Type B pancreatic cell (in vitro differentiated cells): ENCODE measurements around the gene SLC25A41. TPM values are rescaled to one million over a fixed set of nuclear protein-coding genes. Genes with fewer than 3 reads are reported as not detected.
A peak's percentile ranks its signal among the peaks of the same experiment; 100 is the strongest.

Experiments
- DNase-seq: peaks from one replicate; pipeline ENCODE4 v3.0.0; 2021; ENCODE audit warnings: mixed read lengths; ENCODE audit not compliant: unreplicated experiment; ENCODE audit errors: extremely low spot score
- H3K27ac Mint-ChIP-seq: 2 replicates; pipeline ENCODE4 v1.8.0; 2021; ENCODE audit warnings: mild to moderate bottlenecking, mixed read lengths
- H3K27me3 Mint-ChIP-seq: 2 replicates; pipeline ENCODE4 v1.8.0; 2021; ENCODE audit warnings: mixed read lengths
- H3K36me3 Mint-ChIP-seq: 2 replicates; pipeline ENCODE4 v1.8.0; 2021; ENCODE audit warnings: mixed read lengths
- H3K4me1 Mint-ChIP-seq: one replicate; pipeline ENCODE4 v1.8.0; 2021; ENCODE audit warnings: mixed read lengths; ENCODE audit not compliant: unreplicated experiment
- H3K4me3 Mint-ChIP-seq: 2 replicates; pipeline ENCODE4 v1.8.0; 2021; ENCODE audit warnings: mild to moderate bottlenecking, mixed read lengths
- H3K9me3 Mint-ChIP-seq: 2 replicates; pipeline ENCODE4 v1.8.0; 2021; ENCODE audit warnings: mixed read lengths
- total RNA-seq: library from RNA; stranded (reverse); gene quantifications from 2 replicates; pipeline ENCODE4 v1.2.1, GENCODE V29; 2021; ENCODE audit warnings: low replicate concordance
- TF ChIP-seq, protein P1 (sequence below): fragments of 200-600 bp; sonication (generic); conservative IDR thresholded peaks from 2 replicates; pipeline ENCODE4 v1.5.0; 2021; ENCODE audit warnings: antibody characterized with exemption, mild to moderate bottlenecking

The SLC25A41 gene
- total RNA-seq, 1 donor from 2014 or later: 1.0 TPM

DNA sequence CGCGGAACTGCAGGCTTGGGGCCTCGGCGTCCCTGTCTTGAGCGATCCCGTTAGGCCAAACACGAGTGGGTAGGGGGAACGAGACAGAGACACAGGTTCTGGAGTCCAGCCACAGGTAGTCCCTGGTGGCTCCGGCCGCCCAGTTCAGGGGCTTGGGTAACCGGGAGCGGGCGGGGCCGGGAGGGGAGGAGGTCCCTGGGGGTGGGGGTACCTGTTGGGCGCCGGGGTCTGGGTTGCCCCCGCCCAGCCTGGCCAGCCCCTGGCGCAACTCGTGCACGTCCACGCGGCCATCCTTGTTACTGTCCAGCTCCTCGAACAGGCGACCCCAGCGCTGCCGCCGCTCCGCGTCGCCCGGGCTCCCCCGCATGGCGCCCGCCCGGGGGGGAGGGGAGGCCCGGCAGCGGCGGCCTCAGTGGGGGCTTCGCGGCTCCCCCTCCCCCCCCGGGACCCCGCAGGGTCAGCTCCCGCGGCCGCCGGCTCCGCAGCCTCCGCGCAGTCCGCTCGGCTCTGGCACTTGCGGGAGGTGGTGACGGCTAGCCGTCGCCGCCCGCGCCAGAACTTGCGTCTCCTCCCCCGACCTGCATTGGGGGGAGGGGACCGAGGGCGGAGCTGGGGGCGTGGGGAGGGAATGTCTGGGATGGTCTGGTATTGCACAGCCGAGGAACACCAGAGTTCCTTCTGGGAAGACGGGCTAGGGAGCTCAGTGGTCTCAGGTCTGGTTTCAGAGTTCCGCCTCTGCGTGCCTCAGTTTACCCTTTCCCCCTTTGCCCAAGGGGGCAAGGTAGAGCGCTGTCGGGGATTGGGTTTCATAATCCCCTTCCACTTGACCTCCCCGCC lies 25.9 kb upstream of the SLC25A41 start, which contains the start of gene SLC25A23:
TSS of gene SLC25A23 (minus strand) at position 531 of the 837 bp plus-strand sequence. CDS start at position 367, 164 bp downstream.
- Mint-ChIP-seq H3K27ac (peak within 1 kb of the TSS; percentile 97), H3K9me3 (no peaks in the 10 kb centered on the region), H3K36me3 (peaks cover 12% of the 10 kb centered on the region), H3K27me3 (peaks cover 19% of the 10 kb centered on the region), H3K4me3 (peak within 1 kb of the TSS; percentile 98), H3K4me1 (peaks cover 14% of the 10 kb centered on the region)
- TF ChIP-seq, protein P1, sequence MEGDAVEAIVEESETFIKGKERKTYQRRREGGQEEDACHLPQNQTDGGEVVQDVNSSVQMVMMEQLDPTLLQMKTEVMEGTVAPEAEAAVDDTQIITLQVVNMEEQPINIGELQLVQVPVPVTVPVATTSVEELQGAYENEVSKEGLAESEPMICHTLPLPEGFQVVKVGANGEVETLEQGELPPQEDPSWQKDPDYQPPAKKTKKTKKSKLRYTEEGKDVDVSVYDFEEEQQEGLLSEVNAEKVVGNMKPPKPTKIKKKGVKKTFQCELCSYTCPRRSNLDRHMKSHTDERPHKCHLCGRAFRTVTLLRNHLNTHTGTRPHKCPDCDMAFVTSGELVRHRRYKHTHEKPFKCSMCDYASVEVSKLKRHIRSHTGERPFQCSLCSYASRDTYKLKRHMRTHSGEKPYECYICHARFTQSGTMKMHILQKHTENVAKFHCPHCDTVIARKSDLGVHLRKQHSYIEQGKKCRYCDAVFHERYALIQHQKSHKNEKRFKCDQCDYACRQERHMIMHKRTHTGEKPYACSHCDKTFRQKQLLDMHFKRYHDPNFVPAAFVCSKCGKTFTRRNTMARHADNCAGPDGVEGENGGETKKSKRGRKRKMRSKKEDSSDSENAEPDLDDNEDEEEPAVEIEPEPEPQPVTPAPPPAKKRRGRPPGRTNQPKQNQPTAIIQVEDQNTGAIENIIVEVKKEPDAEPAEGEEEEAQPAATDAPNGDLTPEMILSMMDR: no peak
- DNase-seq: peak; percentile 84

DNA sequence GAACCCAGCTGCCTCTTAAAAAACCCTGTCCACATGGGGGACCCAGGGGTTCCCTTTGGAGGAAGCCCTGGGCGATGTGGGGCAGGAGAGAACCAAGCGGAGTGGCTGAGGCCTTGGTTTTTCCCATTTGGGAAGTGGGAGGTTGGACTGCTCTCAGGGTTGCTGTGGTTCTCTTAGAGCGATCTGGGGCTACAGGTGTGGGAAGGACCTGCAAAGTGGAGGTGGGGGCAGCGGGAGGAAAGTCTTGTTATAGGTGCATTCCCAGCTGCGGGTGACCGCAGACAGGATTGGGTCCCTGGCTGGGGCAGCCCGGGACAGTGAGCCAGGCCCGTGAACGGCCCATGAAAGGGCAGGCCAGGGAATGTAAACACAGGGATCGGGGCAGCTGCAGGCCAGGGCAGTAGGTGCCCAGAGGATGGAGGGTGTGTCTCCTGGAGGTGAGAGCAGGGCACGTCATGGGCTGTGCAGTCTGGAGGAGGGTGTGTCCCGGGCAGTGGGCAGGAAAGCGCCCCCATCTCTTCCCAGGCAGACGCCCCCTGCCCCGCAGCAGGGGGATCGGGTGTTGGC lies 25.2 kb upstream of the SLC25A41 start:
- Mint-ChIP-seq H3K4me3 (peak overlapping the region; percentile 96), H3K9me3 (no peaks in the 10 kb centered on the region), H3K27me3 (peaks cover 16% of the 10 kb centered on the region), H3K4me1 (peaks cover 14% of the 10 kb centered on the region), H3K36me3 (peaks cover 17% of the 10 kb centered on the region), H3K27ac (peak overlapping the region; percentile 96)
- TF ChIP-seq, protein P1: no peak
- no peak for DNase-seq

DNA sequence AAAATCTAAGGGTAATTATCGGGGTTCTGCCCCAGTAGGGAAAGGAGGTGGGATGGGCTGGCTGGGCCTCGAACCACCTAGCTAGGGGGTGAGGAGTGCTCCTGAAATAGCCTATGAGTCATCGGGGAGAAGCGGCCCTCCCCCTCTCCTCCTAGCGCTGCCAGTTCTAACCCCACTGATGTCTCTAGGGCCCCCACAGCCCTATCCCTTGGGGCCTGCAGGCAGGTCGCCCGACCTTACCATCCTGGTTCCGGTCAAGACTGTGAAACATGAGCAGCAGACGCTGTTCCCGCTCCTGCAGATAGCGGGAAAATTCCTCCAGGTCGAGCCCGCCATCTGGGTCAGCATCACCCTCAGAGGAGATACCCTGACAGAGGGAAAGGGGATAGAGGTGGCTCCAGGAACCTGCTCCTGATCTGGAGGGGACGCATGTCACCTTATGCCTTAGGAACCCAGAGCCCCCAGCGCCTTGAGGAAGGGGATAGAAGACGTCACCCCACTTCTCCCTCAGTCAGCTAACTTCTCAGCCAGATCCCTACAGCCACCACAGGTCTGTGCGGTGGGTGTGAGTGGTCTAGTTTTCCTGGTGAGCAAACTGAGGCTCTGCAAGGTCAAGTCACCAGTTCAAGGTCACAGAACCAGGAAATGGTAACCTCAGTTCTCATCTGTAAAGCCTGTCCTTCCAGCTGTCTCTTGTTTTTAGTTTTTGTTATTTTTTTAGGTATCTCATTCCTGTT lies 24.6 kb upstream of the SLC25A41 start:
- peak overlapping the region; percentile 96 for H3K27ac Mint-ChIP-seq
- H3K4me1 Mint-ChIP-seq: peaks cover 14% of the 10 kb centered on the region
- peaks cover 22% of the 10 kb centered on the region for H3K36me3 Mint-ChIP-seq
- DNase-seq: no peak
- peaks cover 14% of the 10 kb centered on the region for H3K27me3 Mint-ChIP-seq
- H3K9me3 Mint-ChIP-seq: no peaks in the 10 kb centered on the region
- TF ChIP-seq, protein P1: no peak
- H3K4me3 Mint-ChIP-seq: peak overlapping the region; percentile 96

DNA sequence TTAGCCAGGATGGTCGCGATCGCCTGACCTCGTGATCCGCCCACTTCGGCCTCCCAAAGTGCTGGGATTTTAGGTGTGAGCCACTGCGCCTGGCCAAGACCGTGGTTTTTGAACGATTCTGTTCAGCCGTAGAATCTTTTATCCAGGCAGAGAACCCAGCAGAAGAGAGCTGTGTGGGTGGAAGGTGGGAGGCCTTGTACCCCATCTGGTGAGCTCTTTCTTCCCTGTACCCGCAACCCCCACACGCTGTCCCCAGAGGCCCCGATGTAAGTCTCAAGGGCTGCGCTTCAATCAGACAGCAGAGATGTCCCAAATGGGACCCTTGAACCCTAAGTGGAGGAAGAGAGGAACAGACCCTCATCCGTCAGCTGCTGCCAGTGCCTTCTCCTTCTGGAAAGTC lies 22.4 kb upstream of the SLC25A41 start:
- Mint-ChIP-seq H3K9me3 (no peaks in the 10 kb centered on the region), H3K4me3 (no peak overlapping the region), H3K4me1 (peaks cover 14% of the 10 kb centered on the region), H3K27ac (no peak overlapping the region), H3K36me3 (peaks cover 30% of the 10 kb centered on the region), H3K27me3 (peaks cover 2% of the 10 kb centered on the region)
- DNase-seq: no peak
- TF ChIP-seq, protein P1: no peak

DNA sequence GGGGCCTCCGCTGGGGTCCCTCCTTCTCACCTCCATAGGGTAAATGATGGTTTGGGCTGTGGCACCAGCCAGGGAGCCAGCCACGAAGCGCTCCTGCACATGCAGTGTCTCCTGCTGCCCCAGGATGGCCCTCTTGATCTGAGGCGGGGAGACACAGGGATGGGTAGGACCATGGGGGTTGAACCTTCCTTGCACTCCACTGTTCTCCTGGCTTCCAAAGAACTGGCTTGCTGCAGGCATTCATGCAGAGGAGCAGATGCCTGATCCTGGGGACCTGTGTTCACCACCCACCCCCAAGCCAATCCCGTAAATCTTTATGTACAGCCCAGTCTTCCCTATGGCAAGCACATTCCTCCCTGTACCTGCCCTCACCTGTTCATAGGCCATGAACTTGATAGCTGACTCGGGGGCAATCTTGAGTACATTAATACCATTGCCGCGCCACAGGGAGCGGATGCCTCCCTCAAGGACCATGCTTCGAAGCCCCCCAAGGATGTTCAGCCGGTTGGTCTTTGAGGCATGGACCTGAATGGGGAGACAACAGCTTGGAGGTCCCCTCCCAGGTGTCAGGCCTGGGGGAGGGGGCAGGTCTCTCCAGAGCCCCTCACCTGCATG lies 20.5 kb upstream of the SLC25A41 start:
- DNase-seq: no peak
- TF ChIP-seq, protein P1: no peak
- no peaks in the 10 kb centered on the region for H3K9me3 Mint-ChIP-seq

More for the DNA sequence above, 20.5 kb upstream of the SLC25A41 start:
- Mint-ChIP-seq H3K4me1 (peaks cover 6% of the 10 kb centered on the region), H3K4me3 (no peak overlapping the region), H3K27me3 (no peaks in the 10 kb centered on the region), H3K36me3 (peaks cover 32% of the 10 kb centered on the region), H3K27ac (no peak overlapping the region)
